ENCODE data around the gene ZXDC.

Gene ZXDC

GRCh38 chr3:126475413-126476114 is at the start of gene ZXDC:
Gene ZXDC (minus strand): TSS chr3:126475891. CDS start chr3:126475865, 26 bp downstream.
- DNase-seq (ENCODE audit: low read depth in 2 of 2), result peak; percentile 85 to 90

- no peak for DNase-seq (ENCODE audit: low read depth in 2 of 2)
Measured at GRCh38 chr3:126525091-126525852, 49.6 kb upstream of the ZXDC start.

- no peak for DNase-seq (ENCODE audit: low read depth in 2 of 2)
Measured at GRCh38 chr3:126524429-126524988, 48.8 kb upstream of the ZXDC start.

- DNase-seq (ENCODE audit: low read depth in 2 of 2), result no peak
Measured at GRCh38 chr3:126523745-126524428, 48.2 kb upstream of the ZXDC start, which contains the start of gene CHST13. Gene CHST13 (plus strand): TSS chr3:126524155. CDS start chr3:126524333, 178 bp downstream.

- peak; percentile 8 to 19 for DNase-seq (ENCODE audit: low read depth in 2 of 2)
Measured at GRCh38 chr3:126522363-126522788, 46.7 kb upstream of the ZXDC start.

- DNase-seq (ENCODE audit: low read depth in 2 of 2), result no peak
Measured at GRCh38 chr3:126521122-126521891, 45.6 kb upstream of the ZXDC start.

- no peak for DNase-seq (ENCODE audit: low read depth in 2 of 2)
Measured at GRCh38 chr3:126519506-126520455, 44.1 kb upstream of the ZXDC start.

GRCh38 chr3:126518779-126519177 is 43.1 kb upstream of the ZXDC start:
- no peak for DNase-seq (ENCODE audit: low read depth in 2 of 2)

- DNase-seq (ENCODE audit: low read depth in 2 of 2), result no peak
Measured at GRCh38 chr3:126517986-126518778, 42.5 kb upstream of the ZXDC start.

GRCh38 chr3:126517291-126517951 is 41.7 kb upstream of the ZXDC start, which contains the start of gene UROC1:
Gene UROC1 (minus strand): TSS chr3:126517773. CDS start chr3:126517719, 54 bp downstream.
- DNase-seq (ENCODE audit: low read depth in 2 of 2), result no peak

- DNase-seq (ENCODE audit: low read depth in 2 of 2), result no peak
Measured at GRCh38 chr3:126516936-126517290, 41.2 kb upstream of the ZXDC start.

GRCh38 chr3:126516152-126516935 is 40.7 kb upstream of the ZXDC start:
- DNase-seq (ENCODE audit: low read depth in 2 of 2), result no peak

GRCh38 chr3:126515066-126515706 is 39.5 kb upstream of the ZXDC start:
- DNase-seq (ENCODE audit: low read depth in 2 of 2), result no peak

GRCh38 chr3:126514161-126514560 is 38.5 kb upstream of the ZXDC start:
- DNase-seq (ENCODE audit: low read depth in 2 of 2), result no peak

GRCh38 chr3:126512916-126513650 is 37.4 kb upstream of the ZXDC start:
- DNase-seq (ENCODE audit: low read depth in 2 of 2), result no peak

- DNase-seq (ENCODE audit: low read depth in 2 of 2), result no peak
Measured at GRCh38 chr3:126512026-126512425, 36.3 kb upstream of the ZXDC start.

GRCh38 chr3:126511291-126511690 is 35.6 kb upstream of the ZXDC start:
- no peak for DNase-seq (ENCODE audit: low read depth in 2 of 2)
